HepG2 (cell line): ENCODE measurements around the gene LZTR1. TPM values are rescaled to one million over a fixed set of nuclear protein-coding genes. Genes with fewer than 3 reads are reported as not detected.

Experiments used
- IRF9 ChIP-seq: sonication (generic); formaldehyde crosslinking; IDR thresholded peaks from 2 replicates; pipeline ENCODE4 v1.8.0; 2022; ENCODE audit warnings: missing genetic modification reagents, mild to moderate bottlenecking, borderline replicate concordance
- ISL2 ChIP-seq: sonication (generic); formaldehyde crosslinking; IDR thresholded peaks from 2 replicates; pipeline ENCODE4 v1.5.0; 2020; ENCODE audit warnings: missing genetic modification reagents
- MLX ChIP-seq: IDR thresholded peaks from 2 replicates; pipeline ENCODE4 v1.6.1; 2016
- MYNN ChIP-seq: sonication (generic); formaldehyde crosslinking; IDR thresholded peaks from 2 replicates; pipeline ENCODE4 v1.4.0; 2020; ENCODE audit warnings: mild to moderate bottlenecking, low read depth, missing genetic modification reagents
- NFKB2 ChIP-seq: sonication (generic); formaldehyde crosslinking; IDR thresholded peaks from 2 replicates; pipeline ENCODE4 v1.4.0; 2020; ENCODE audit warnings: missing genetic modification reagents, borderline replicate concordance
- POLR2AphosphoS5 ChIP-seq: IDR thresholded peaks from 2 replicates; pipeline ENCODE4 v1.6.1; 2012; ENCODE audit warnings: low read depth, low read length
- SKIL ChIP-seq: sonication (generic); formaldehyde crosslinking; IDR thresholded peaks from 2 replicates; pipeline ENCODE4 v1.8.0; 2022; ENCODE audit warnings: missing genetic modification reagents, mild to moderate bottlenecking, moderate library complexity, borderline replicate concordance
- STAT6 ChIP-seq: sonication (generic); formaldehyde crosslinking; IDR thresholded peaks from 2 replicates; pipeline ENCODE4 v1.4.0; 2020; ENCODE audit warnings: missing genetic modification reagents, mild to moderate bottlenecking, borderline replicate concordance
- ZIK1 ChIP-seq: sonication (generic); formaldehyde crosslinking; IDR thresholded peaks from 2 replicates; pipeline ENCODE4 v1.5.0; 2020; ENCODE audit warnings: mild to moderate bottlenecking, low read depth, missing genetic modification reagents, borderline replicate concordance
- ZKSCAN1 ChIP-seq: fragments of 150-350 bp; IDR thresholded peaks from 2 replicates; pipeline ENCODE4 v1.6.1; 2014; ENCODE audit warnings: low read length
- ZNF180 ChIP-seq: sonication (generic); formaldehyde crosslinking; IDR thresholded peaks from 2 replicates; pipeline ENCODE4 v1.4.0; 2020; ENCODE audit warnings: low read depth, missing genetic modification reagents, borderline replicate concordance
- ZNF33B ChIP-seq: sonication (generic); formaldehyde crosslinking; IDR thresholded peaks from 2 replicates; pipeline ENCODE4 v1.5.1; 2020; ENCODE audit warnings: mild to moderate bottlenecking, missing genetic modification reagents
- ZNF501 ChIP-seq: sonication (generic); formaldehyde crosslinking; IDR thresholded peaks from 2 replicates; pipeline ENCODE4 v1.5.1; 2020; ENCODE audit warnings: mild to moderate bottlenecking, moderate library complexity, missing genetic modification reagents
- ZNF557 ChIP-seq: sonication (generic); formaldehyde crosslinking; IDR thresholded peaks from 2 replicates; pipeline ENCODE4 v1.4.0; 2020; ENCODE audit warnings: missing genetic modification reagents
- ZNF597 ChIP-seq: sonication (generic); formaldehyde crosslinking; IDR thresholded peaks from 2 replicates; pipeline ENCODE4 v1.5.0; 2020; ENCODE audit warnings: missing genetic modification reagents
- ZNF790 ChIP-seq: sonication (generic); formaldehyde crosslinking; IDR thresholded peaks from 2 replicates; pipeline ENCODE4 v1.8.0; 2022; ENCODE audit warnings: missing genetic modification reagents, mild to moderate bottlenecking, borderline replicate concordance
- ZSCAN9 ChIP-seq: IDR thresholded peaks from 2 replicates; pipeline ENCODE4 v1.6.1; 2016; ENCODE audit warnings: borderline replicate concordance
- polyA plus RNA-seq, 8 experiments: library from polyadenylated mRNA; depleted of rRNA in 3 of 8; stranded (reverse) in 7 of 8; unstranded in 1 of 8; fragments of >200 nt; fragmentation: Illumina TruSeq in 4 of 8; extraction: Trizol in 4 of 8; gene quantifications; 2 replicates each; pipeline versions ENCODE4 v1.2.1 to v1.2.3, GENCODE V29; 2011 to 2016; ENCODE audit warnings: low read depth in 4 of 8, missing spikeins in 1 of 8, mixed read lengths in 1 of 8; ENCODE audit not compliant: insufficient read depth in 1 of 8
- total RNA-seq, 5 experiments: library from RNA; depleted of rRNA; stranded (reverse); fragments of >200 nt; fragmentation: Illumina TruSeq; extraction: Trizol; gene quantifications; 2 replicates each; pipeline ENCODE4 v1.2.3, GENCODE V29; 2016; ENCODE audit warnings: low read depth in 1 of 5

The LZTR1 gene
- total and polyA plus RNA-seq, 2 of the 13 experiments (the other 11 are each of a cell fraction or from before 2014, with no cell fraction given) = 21.8 to 22.4 TPM

- TF ChIP-seq STAT6 (CRISPR knock-in tag) (no peak), ZNF557 (CRISPR knock-in tag) (no peak), ZKSCAN1 (peak; percentile 44; the same call in 1 of the 2 replicates), ZIK1 (CRISPR knock-in tag) (no peak), SKIL (CRISPR knock-in tag) (no peak), POLR2AphosphoS5 (no peak), MLX (CRISPR knock-in tag) (no peak), ZNF790 (CRISPR knock-in tag) (no peak), IRF9 (CRISPR knock-in tag) (no peak), ZNF597 (no peak), MYNN (CRISPR knock-in tag) (no peak), ZNF33B (CRISPR knock-in tag) (no peak), ZNF501 (CRISPR knock-in tag) (no peak), ZSCAN9 (CRISPR knock-in tag) (no peak), NFKB2 (CRISPR knock-in tag) (no peak), ZNF180 (CRISPR knock-in tag) (no peak), ISL2 (no peak)
Measured at GRCh38 chr22:20965888-20966855, 15.9 kb upstream of the LZTR1 start (continued).
